SK-N-MC (cell line): ENCODE data around the gene MACROD2.

Source experiments
- EZH2 ChIP-seq: fragments of 200-600 bp; sonication (generic); IDR thresholded peaks from one replicate; pipeline ENCODE4 v1.6.1; 2017; ENCODE audit warnings: antibody characterized with exemption
- POLR2AphosphoS5 ChIP-seq: IDR thresholded peaks from 2 replicates; pipeline ENCODE4 v1.6.1; 2012; ENCODE audit warnings: mild to moderate bottlenecking, low read depth, low read length, borderline replicate concordance

DNA sequence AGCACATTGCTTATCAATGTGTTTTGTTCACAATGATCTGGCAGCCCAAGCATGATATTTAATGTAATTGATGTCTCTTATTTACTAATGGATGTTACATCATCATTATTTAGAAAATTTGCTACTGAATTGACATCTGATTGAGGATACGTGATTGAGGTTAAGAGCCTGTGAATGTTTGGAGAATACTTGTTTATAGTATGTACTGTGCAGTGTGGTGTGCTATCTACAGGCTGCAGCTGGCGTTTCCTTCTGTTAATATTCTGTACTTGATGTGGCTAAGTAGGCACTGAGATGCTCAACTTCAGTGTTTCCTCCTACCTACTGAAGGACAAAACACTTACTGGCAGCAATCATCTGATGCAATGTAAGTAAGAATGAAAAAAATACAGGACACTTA lies 1051.7 kb downstream of the MACROD2 start:
- TF ChIP-seq POLR2AphosphoS5 (no peak), EZH2 (no peak)
